IMR-90 (cell line): ENCODE data around the gene GOLIM4. TPM values are rescaled to one million over a fixed set of nuclear protein-coding genes. Genes with fewer than 3 reads are reported as not detected.

Experiments
- ATAC-seq: fragments of 200-7000 bp; cut with Tn5 transposase; 2 replicates; pipeline ENCODE4 v1.9.1; 2020; ENCODE audit warnings: low read depth, mild to moderate bottlenecking, moderate library complexity
- BruUV-seq: library from RNA; stranded (reverse); fragments of 400-500 nt; replicated peaks from 2 replicates; lab custom pipeline; 2021; lab: Mats Ljungman, UMichigan
- CTCF ChIA-PET: fragments of 300-600 bp; formaldehyde crosslinking; extraction: SDS; loops from one replicate; lab custom pipeline; 2021; ENCODE audit warnings: antibody characterized with exemption; lab: Yijun Ruan, JAX
- POLR2A ChIA-PET: fragments of 300-600 bp; sonication (Branson Sonifier 250); formaldehyde crosslinking; loops from one replicate; lab custom pipeline; 2022; ENCODE audit warnings: antibody characterized with exemption; ENCODE audit not compliant: unreplicated experiment; lab: Charles Lee
- DNase-seq: peaks from one replicate; pipeline ENCODE4 v3.0.0; 2013
- H2AFZ ChIP-seq: replicated peaks from 2 replicates; pipeline ENCODE3; 2013; ENCODE audit warnings: low read length, mild to moderate bottlenecking; ENCODE audit not compliant: poor library complexity
- H2AK5ac ChIP-seq: 2 replicates; pipeline ENCODE4 v1.6.1; 2013; ENCODE audit warnings: low read depth, low read length, inconsistent platforms
- H2AK9ac ChIP-seq: replicated peaks from 2 replicates; pipeline ENCODE3; 2013; ENCODE audit warnings: mild to moderate bottlenecking, low read depth, low read length, moderate library complexity; ENCODE audit not compliant: poor library complexity
- H2BK120ac ChIP-seq: 2 replicates; pipeline ENCODE4 v1.6.1; 2013; ENCODE audit warnings: low read depth, low read length, inconsistent platforms
- H2BK15ac ChIP-seq: 3 replicates; pipeline ENCODE4 v1.6.1; 2013; ENCODE audit warnings: low read depth, low read length, inconsistent platforms
- H2BK20ac ChIP-seq: 2 replicates; pipeline ENCODE4 v1.6.1; 2013; ENCODE audit warnings: low read depth, mild to moderate bottlenecking, inconsistent platforms, low read length, moderate library complexity
- H2BK5ac ChIP-seq: 2 replicates; pipeline ENCODE4 v1.6.1; 2013; ENCODE audit warnings: mild to moderate bottlenecking, low read depth, low read length, inconsistent platforms; ENCODE audit not compliant: poor library complexity, severe bottlenecking
- H3K14ac ChIP-seq: replicated peaks from 2 replicates; pipeline ENCODE4 v1.6.1; 2013; ENCODE audit warnings: low read depth, low read length, inconsistent platforms
- H3K18ac ChIP-seq: 2 replicates; pipeline ENCODE4 v1.6.1; 2013; ENCODE audit warnings: low read depth, low read length, control low read depth
- H3K23ac ChIP-seq: 2 replicates; pipeline ENCODE4 v1.6.1; 2013; ENCODE audit warnings: low read depth, low read length, inconsistent platforms
- H3K27ac ChIP-seq: 2 replicates; pipeline ENCODE4 v1.5.1; 2013; ENCODE audit warnings: mild to moderate bottlenecking, control low read depth, low read length; ENCODE audit not compliant: insufficient read depth
- H3K27me3 ChIP-seq: 2 replicates; pipeline ENCODE4 v1.6.1; 2013; ENCODE audit warnings: low read length; ENCODE audit not compliant: control insufficient read depth, insufficient read depth
- H3K36me3 ChIP-seq: 2 replicates; pipeline ENCODE4 v1.6.1; 2013; ENCODE audit warnings: low read length, mixed read lengths; ENCODE audit not compliant: control insufficient read depth, insufficient read depth
- H3K4ac ChIP-seq: 2 replicates; pipeline ENCODE4 v1.6.1; 2013; ENCODE audit warnings: low read depth, low read length, inconsistent platforms
- H3K4me1 ChIP-seq: 2 replicates; pipeline ENCODE4 v1.6.1; 2013; ENCODE audit warnings: low read length, mixed read lengths; ENCODE audit not compliant: control insufficient read depth, insufficient read depth
- H3K4me2 ChIP-seq: 2 replicates; pipeline ENCODE4 v1.6.1; 2013; ENCODE audit warnings: low read depth, mild to moderate bottlenecking, control low read depth, low read length, moderate library complexity
- H3K4me3 ChIP-seq: 2 replicates; pipeline ENCODE4 v1.5.1; 2013; ENCODE audit warnings: low read depth, mild to moderate bottlenecking, control low read depth, low read length, moderate library complexity; ENCODE audit not compliant: insufficient read depth
- H3K56ac ChIP-seq: 2 replicates; pipeline ENCODE4 v1.6.1; 2013; ENCODE audit warnings: low read length, inconsistent platforms; ENCODE audit not compliant: insufficient read depth; ENCODE audit errors: extremely low read depth
- H3K79me1 ChIP-seq, 2 experiments: 2 replicates each; pipeline ENCODE4 v1.6.1; 2013; ENCODE audit warnings: low read length in 2 of 2, inconsistent platforms in 1 of 2, low read depth in 1 of 2
- H3K9ac ChIP-seq: 2 replicates; pipeline ENCODE4 v1.6.1; 2013; ENCODE audit warnings: low read depth, low read length, control low read depth
- H3K9me1 ChIP-seq: 2 replicates; pipeline ENCODE4 v1.6.1; 2013; ENCODE audit warnings: low read length, inconsistent platforms; ENCODE audit not compliant: insufficient read depth
- H3K9me3 ChIP-seq: 2 replicates; pipeline ENCODE4 v1.6.1; 2013; ENCODE audit warnings: low read length; ENCODE audit not compliant: control insufficient read depth, insufficient read depth
- H4K20me1 ChIP-seq: 2 replicates; pipeline ENCODE4 v1.6.1; 2013; ENCODE audit warnings: low read length, inconsistent platforms; ENCODE audit not compliant: insufficient read depth
- H4K5ac ChIP-seq: 2 replicates; pipeline ENCODE4 v1.6.1; 2013; ENCODE audit warnings: mild to moderate bottlenecking, low read depth, low read length, control low read depth
- H4K8ac ChIP-seq, 2 experiments: 2 replicates each; pipeline ENCODE4 v1.6.1; 2013; ENCODE audit warnings: low read depth in 2 of 2, low read length in 2 of 2, control low read depth in 1 of 2, inconsistent platforms in 1 of 2
- H4K91ac ChIP-seq: 2 replicates; pipeline ENCODE4 v1.6.1; 2013; ENCODE audit warnings: low read depth, low read length, inconsistent platforms; ENCODE audit not compliant: insufficient read depth
- BHLHE40 ChIP-seq: fragments of 150-350 bp; IDR thresholded peaks from 2 replicates; pipeline ENCODE4 v1.6.1; 2016; ENCODE audit warnings: mild to moderate bottlenecking, low read depth, low read length
- CEBPB ChIP-seq: IDR thresholded peaks from 2 replicates; pipeline ENCODE4 v1.6.1; 2012; ENCODE audit warnings: low read depth, low read length, improper control_type of control experiment
- CTCF ChIP-seq: conservative IDR thresholded peaks from 2 replicates; pipeline ENCODE4 v1.5.1; 2012; ENCODE audit warnings: mild to moderate bottlenecking, low read depth, low read length, improper control_type of control experiment
- MAFK ChIP-seq: IDR thresholded peaks from 2 replicates; pipeline ENCODE4 v1.6.1; 2012; ENCODE audit warnings: low read depth, low read length, improper control_type of control experiment
- RAD21 ChIP-seq: IDR thresholded peaks from 2 replicates; pipeline ENCODE4 v1.6.1; 2012; ENCODE audit warnings: low read length, improper control_type of control experiment
- RCOR1 ChIP-seq: IDR thresholded peaks from 2 replicates; pipeline ENCODE4 v1.6.1; 2012; ENCODE audit warnings: mild to moderate bottlenecking, low read length, improper control_type of control experiment; ENCODE audit not compliant: insufficient replicate concordance
- WGBS, 2 experiments: methylation state at CpG; one replicate each; pipeline versions ENCODE4 v1.1.5 to v1.1.7; 2013; ENCODE audit warnings: missing lambda C conversion rate in 2 of 2; ENCODE audit not compliant: insufficient read length in 1 of 2; ENCODE audit errors: extremely low coverage in 2 of 2; 5-methylcytosine and 5-hydroxymethylcytosine counted together
- dilution Hi-C: fragments of 300-500 bp; cut with HindIII; formaldehyde crosslinking; loops from one replicate; pipeline ENCODE4 v1.14.3; 2018; ENCODE audit warnings: low sequenced_read_pairs; ENCODE audit not compliant: unreplicated experiment
- in situ Hi-C: fragments of 300-500 bp; cut with MboI; formaldehyde crosslinking; loops from 3 replicates; pipeline ENCODE4 v1.14.3; 2019; ENCODE audit warnings: low sequenced_read_pairs, inconsistent platforms, mixed read lengths
- intact Hi-C: fragments of 100-400 bp; cut with micrococcal nuclease; formaldehyde crosslinking; loops from 2 replicates; pipeline ENCODE4 v1.10.0; 2022
- polyA plus RNA-seq, 3 experiments: library from polyadenylated mRNA; depleted of rRNA; stranded (reverse); fragments of >200 nt; gene quantifications; 2 replicates each; pipeline ENCODE4 v1.2.3, GENCODE V29; 2012; ENCODE audit warnings: low replicate concordance in 1 of 3
- total RNA-seq: library from RNA; depleted of rRNA; stranded (reverse); fragments of >200 nt; gene quantifications from 2 replicates; pipeline ENCODE4 v1.2.3, GENCODE V29; 2012

Gene GOLIM4
- total and polyA plus RNA-seq, 2 of the 4 experiments (the other 2 are of a cell fraction) = 44.6 to 71.2 TPM

GRCh38 chr3:168037020-168037419 is 58.7 kb downstream of the GOLIM4 start:
- no peak overlapping the region for H4K91ac ChIP-seq
- H2AFZ ChIP-seq = no peak overlapping the region
- H4K20me1 ChIP-seq = no peaks in the 10 kb centered on the region
- no peak overlapping the region for H3K18ac ChIP-seq
- H2BK20ac ChIP-seq = no peak overlapping the region
- H4K5ac ChIP-seq = no peak overlapping the region
- ATAC-seq (no peak), DNase-seq (no peak)
- H3K4ac ChIP-seq = no peak overlapping the region
- POLR2A ChIA-PET = no interaction called here
- peaks cover 3% of the 10 kb centered on the region; the same call in 1 of the 2 replicates for H3K4me1 ChIP-seq
- H3K14ac ChIP-seq = no peak overlapping the region
- H3K27ac ChIP-seq = no peak overlapping the region
- no peak overlapping the region for H2BK15ac ChIP-seq
- CTCF ChIA-PET = no interaction called here
- no peak overlapping the region for H3K4me2 ChIP-seq
- H2AK9ac ChIP-seq = no peak overlapping the region
- no peak overlapping the region for H4K8ac ChIP-seq
- peaks cover 11% of the 10 kb centered on the region for H3K36me3 ChIP-seq
- intact Hi-C loops (no loop called here), dilution Hi-C loops (loop anchor here (25.0 kb wide), 1 partner anchor 125 kb away; no protein-coding TSS in a partner anchor), in situ Hi-C loops (no loop called here)
- no peak overlapping the region for H3K56ac ChIP-seq
- peaks cover 14 to 18% of the 10 kb centered on the region in 2 experiments; a peak in 3 of 4 replicates for H3K79me1 ChIP-seq
- no peaks in the 10 kb centered on the region for H3K27me3 ChIP-seq
- H2BK120ac ChIP-seq = no peak overlapping the region
- no peak overlapping the region for H2BK5ac ChIP-seq
- H3K4me3 ChIP-seq = no peak overlapping the region
- H3K9me3 ChIP-seq = no peaks in the 10 kb centered on the region
- H3K23ac ChIP-seq = no peak overlapping the region
- TF ChIP-seq CTCF = no peak
- no peak for TF ChIP-seq CEBPB
- TF ChIP-seq RCOR1 = no peak
- no peak for TF ChIP-seq RAD21
- no peak for TF ChIP-seq BHLHE40
- TF ChIP-seq MAFK = no peak
- no CpG with 5 or more reads among the region's 2 CpGs for WGBS, 2 experiments
- H2AK5ac ChIP-seq = no peak overlapping the region
- no peaks in the 10 kb centered on the region for H3K9me1 ChIP-seq
- BruUV-seq = no TSS peak
- H3K9ac ChIP-seq = no peak overlapping the region
